Common myeloid progenitor, CD34-positive (primary cell): ENCODE measurements around the gene CRTC1.
A peak's percentile ranks its signal among the peaks of the same experiment; 100 is the strongest.

Experiments
- CTCF ChIA-PET: fragments of 350-600 bp; sonication (Branson Sonifier 250); formaldehyde crosslinking; loops from one replicate; lab custom pipeline; 2021; ENCODE audit warnings: antibody characterized with exemption; lab: Charles Lee
- POLR2A ChIA-PET: fragments of 350-600 bp; sonication (Branson Sonifier 250); formaldehyde crosslinking; loops from one replicate; lab custom pipeline; 2021; ENCODE audit warnings: antibody characterized with exemption; lab: Charles Lee
- DNase-seq, 3 donors: peaks; one replicate each; pipeline versions ENCODE4 v3.0.0 to v3.0.0-alpha.2; 2013
- H3K27ac ChIP-seq, 2 experiments: 1 replicate in 1 of 2; 2 replicates in 1 of 2; pipeline ENCODE4 v1.7.0; 2013; ENCODE audit warnings: inconsistent platforms in 2 of 2, low read length in 2 of 2, mild to moderate bottlenecking in 2 of 2, low read depth in 1 of 2, moderate library complexity in 1 of 2; ENCODE audit not compliant: severe bottlenecking in 2 of 2, insufficient read depth in 1 of 2, poor library complexity in 1 of 2
- H3K27me3 ChIP-seq, 5 experiments: replicated peaks in 2 of 5; 1 replicate in 3 of 5; 2 replicates in 2 of 5; pipeline versions ENCODE4 v1.6.1 to v1.7.0; 2013; ENCODE audit warnings: low read length in 4 of 5, mild to moderate bottlenecking in 2 of 5, moderate library complexity in 2 of 5, inconsistent platforms in 1 of 5; ENCODE audit not compliant: insufficient read depth in 5 of 5, control insufficient read depth in 4 of 5
- H3K36me3 ChIP-seq, 4 experiments: 1 replicate in 2 of 4; 2 replicates in 2 of 4; pipeline versions ENCODE4 v1.6.1 to v1.7.0; 2013; ENCODE audit warnings: low read length in 3 of 4, control low read depth in 1 of 4, mild to moderate bottlenecking in 1 of 4; ENCODE audit not compliant: control insufficient read depth in 4 of 4, insufficient read depth in 4 of 4
- H3K4me1 ChIP-seq, 4 experiments: 1 replicate in 3 of 4; 2 replicates in 1 of 4; pipeline versions ENCODE4 v1.6.1 to v1.7.1; 2013; ENCODE audit warnings: low read length in 3 of 4, mild to moderate bottlenecking in 3 of 4, control low read depth in 1 of 4, inconsistent platforms in 1 of 4, moderate library complexity in 1 of 4; ENCODE audit not compliant: control insufficient read depth in 4 of 4, insufficient read depth in 4 of 4; ENCODE audit errors: control extremely low read depth in 1 of 4
- H3K4me3 ChIP-seq, 7 experiments: 1 replicate in 4 of 7; 2 replicates in 3 of 7; pipeline versions ENCODE4 v1.5.1 to v1.7.0; 2013; ENCODE audit warnings: mild to moderate bottlenecking in 7 of 7, low read length in 6 of 7, moderate library complexity in 6 of 7, inconsistent platforms in 2 of 7, low read depth in 2 of 7, control low read depth in 1 of 7; ENCODE audit not compliant: insufficient read depth in 4 of 7, control insufficient read depth in 1 of 7; ENCODE audit errors: extremely low read depth in 1 of 7
- H3K9me3 ChIP-seq, 5 experiments: 1 replicate in 4 of 5; 2 replicates in 1 of 5; pipeline versions ENCODE4 v1.6.1 to v1.7.1; 2013; ENCODE audit warnings: low read length in 4 of 5, mild to moderate bottlenecking in 2 of 5, inconsistent platforms in 1 of 5, low read depth in 1 of 5, moderate library complexity in 1 of 5; ENCODE audit not compliant: control insufficient read depth in 4 of 5, insufficient read depth in 2 of 5; ENCODE audit errors: control extremely low read depth in 1 of 5
- WGBS: methylation state at CpG from one replicate; pipeline ENCODE4 v1.1.5; 2013; ENCODE audit not compliant: insufficient coverage; 5-methylcytosine and 5-hydroxymethylcytosine counted together

The CRTC1 gene

DNA sequence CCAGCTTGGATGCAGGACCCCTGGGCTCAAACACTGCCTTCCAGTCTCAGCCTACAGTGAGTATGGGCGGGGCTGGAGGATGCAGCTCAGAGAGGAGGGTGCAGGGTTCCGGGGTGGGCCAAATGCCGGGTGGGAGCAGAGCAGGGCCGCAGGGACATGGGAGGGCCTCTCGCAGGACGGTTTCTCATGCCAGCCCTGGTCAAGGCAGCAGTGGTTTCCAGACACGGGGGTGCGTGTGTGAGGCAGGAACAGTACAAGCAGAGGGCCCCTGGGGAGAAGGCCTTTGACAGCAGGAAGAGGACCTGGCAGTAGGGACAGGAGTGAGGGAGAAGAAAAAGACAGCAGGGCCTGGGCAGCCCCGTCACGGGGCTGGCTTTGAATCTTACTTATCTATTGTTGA, 34.1 kb downstream of the CRTC1 start:
- Histone ChIP-seq H3K36me3 (peaks cover 0 to 9% (median 0%) of the 10 kb centered on the region in 4 experiments), H3K4me3 (no peak overlapping the region), H3K4me1 (peaks cover 0 to 11% (median 6%) of the 10 kb centered on the region in 4 experiments), H3K27ac (no peak overlapping the region), H3K9me3 (no peaks in the 10 kb centered on the region), H3K27me3 (no peaks in the 10 kb centered on the region)
- 98% methylated on average over 6 of the region's 10 CpGs for WGBS
- ChIA-PET POLR2A (interaction anchor here (1.3 kb wide), 1 partner anchor 10 kb away, joined by 3 read pairs; no protein-coding TSS in a partner anchor), CTCF (no interaction called here)
- DNase-seq = no peak

- POLR2A ChIA-PET = interaction anchor here (1.3 kb wide), 1 partner anchor 10 kb away, joined by 3 read pairs; no protein-coding TSS in a partner anchor
- Histone ChIP-seq H3K36me3 (peaks cover 0 to 8% (median 0%) of the 10 kb centered on the region in 4 experiments), H3K4me3 (no peak overlapping the region), H3K27ac (no peak overlapping the region), H3K27me3 (no peaks in the 10 kb centered on the region), H3K4me1 (peaks cover 0 to 11% (median 6%) of the 10 kb centered on the region in 4 experiments), H3K9me3 (no peaks in the 10 kb centered on the region)
- DNase-seq = peak in 2 of 3 donors; percentile 18 to 40
- CTCF ChIA-PET = no interaction called here
- WGBS = 70% methylated on average over 5 of the region's 5 CpGs
Measured at GRCh38 chr19:18718015-18718526, 34.6 kb downstream of the CRTC1 start.

DNA sequence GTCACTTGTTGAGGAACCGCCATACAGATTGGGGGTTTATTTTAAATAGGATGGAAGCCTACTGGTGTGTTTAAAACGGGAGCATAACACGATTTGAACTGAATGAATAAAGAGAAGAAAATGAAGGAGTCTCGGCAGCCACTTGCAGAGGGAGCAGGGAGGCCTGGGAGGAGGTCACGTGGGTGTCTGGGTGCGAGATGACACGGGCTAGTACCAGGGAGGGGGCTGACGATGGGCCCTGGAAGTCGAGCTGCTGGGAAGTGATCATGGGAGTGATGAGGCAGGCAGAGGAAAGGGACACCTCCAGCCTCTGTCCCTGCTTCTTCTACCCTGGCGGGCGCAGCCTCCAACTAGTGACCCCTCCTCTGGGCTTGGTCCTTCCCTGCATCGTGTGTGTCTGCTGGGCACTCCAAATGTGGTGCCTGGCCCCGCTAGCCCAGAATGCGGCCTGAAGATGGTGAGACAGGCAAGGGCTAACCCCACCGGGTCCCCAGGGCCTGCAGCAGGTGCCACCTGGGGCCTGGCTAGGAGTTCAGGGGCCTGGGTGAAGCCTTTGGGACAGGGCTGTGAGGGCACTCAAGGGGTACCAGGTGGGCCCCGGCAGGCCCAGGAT, 35.5 kb downstream of the CRTC1 start:
- peaks cover 0 to 5% (median 0%) of the 10 kb centered on the region in 4 experiments for H3K36me3 ChIP-seq
- H3K9me3 ChIP-seq = no peaks in the 10 kb centered on the region
- POLR2A ChIA-PET = no interaction called here
- CTCF ChIA-PET = interaction anchor here (0.9 kb wide), 1 partner anchor 15 kb away, joined by 3 read pairs; no protein-coding TSS in a partner anchor
- no peaks in the 10 kb centered on the region for H3K27me3 ChIP-seq
- 92% methylated on average over 9 of the region's 16 CpGs for WGBS
- H3K27ac ChIP-seq = no peak overlapping the region
- no peak overlapping the region for H3K4me3 ChIP-seq
- no peak for DNase-seq
- H3K4me1 ChIP-seq = peaks cover 0 to 11% (median 6%) of the 10 kb centered on the region in 4 experiments

GRCh38 chr19:18719541-18719940, 36.1 kb downstream of the CRTC1 start:
- Histone ChIP-seq H3K4me3 (no peak overlapping the region), H3K36me3 (peaks cover 0 to 5% (median 0%) of the 10 kb centered on the region in 4 experiments), H3K4me1 (peaks cover 0 to 11% (median 6%) of the 10 kb centered on the region in 4 experiments), H3K9me3 (no peaks in the 10 kb centered on the region), H3K27ac (no peak overlapping the region), H3K27me3 (no peaks in the 10 kb centered on the region)
- CTCF ChIA-PET = interaction anchor here (0.9 kb wide), 1 partner anchor 15 kb away, joined by 3 read pairs; no protein-coding TSS in a partner anchor
- WGBS = 94% methylated on average over 19 of the region's 25 CpGs
- POLR2A ChIA-PET = no interaction called here
- DNase-seq = no peak

- H3K27ac ChIP-seq = no peak overlapping the region
- H3K27me3 ChIP-seq = no peaks in the 10 kb centered on the region
- H3K4me1 ChIP-seq = no peaks in the 10 kb centered on the region
- ChIA-PET CTCF (interaction anchor here (1.1 to 1.5 kb wide), 2 partner anchors 13 to 17 kb away, joined by 3 read pairs; no protein-coding TSS in a partner anchor), POLR2A (no interaction called here)
- DNase-seq = no peak
- H3K9me3 ChIP-seq = no peaks in the 10 kb centered on the region
- 95% methylated on average over 16 of the region's 21 CpGs for WGBS
- peaks cover 0 to 2% (median 0%) of the 10 kb centered on the region in 4 experiments for H3K36me3 ChIP-seq
- H3K4me3 ChIP-seq = no peak overlapping the region
Measured at GRCh38 chr19:18723871-18724377, 40.4 kb downstream of the CRTC1 start.

- Histone ChIP-seq H3K4me3 (no peak overlapping the region), H3K9me3 (no peaks in the 10 kb centered on the region), H3K27ac (no peak overlapping the region), H3K4me1 (peaks cover 0 to 2% (median under 1%) of the 10 kb centered on the region in 4 experiments), H3K27me3 (no peaks in the 10 kb centered on the region), H3K36me3 (no peaks in the 10 kb centered on the region)
- POLR2A ChIA-PET = interaction anchor here (0.6 kb wide), 1 partner anchor 726 kb away, joined by 4 read pairs; no protein-coding TSS in a partner anchor
- CTCF ChIA-PET = no interaction called here
- WGBS = 97% methylated on average over 29 of the region's 30 CpGs
- no peak for DNase-seq
Measured at GRCh38 chr19:18725841-18726770, 42.6 kb downstream of the CRTC1 start.
